ENCODE measurements around the gene HSPA9. TPM values are rescaled to one million over a fixed set of nuclear protein-coding genes. Genes with fewer than 3 reads are reported as not detected.

Gene HSPA9
- total and polyA plus RNA-seq, 8 donors = 33.9 to 177 (median 82.7) TPM

- WGBS, 2 donors = 81 to 83% methylated on average over 7 of the region's 7 CpGs
- no peak overlapping the region for H3K4me3 ChIP-seq
- DNase-seq (no peak), ATAC-seq (no peak), FAIRE-seq (no peak)
- H3K9me3 ChIP-seq = no peaks in the 10 kb centered on the region
- no peaks in the 10 kb centered on the region for H3K4me1 ChIP-seq
- H3K27me3 ChIP-seq = no peaks in the 10 kb centered on the region
- TF ChIP-seq CTCF (IDR thresholded peaks at IDR 0.05) = no peak
- H3K36me3 ChIP-seq = peaks cover 10 to 82% (median 39%) of the 10 kb centered on the region in 3 donors
- intact Hi-C loops (cut with DNase I) = no loop called here
- no peak overlapping the region for H3K27ac ChIP-seq
Measured at GRCh38 chr5:138565100-138565821, 9.9 kb downstream of the HSPA9 start.

GRCh38 chr5:138564242-138564641 lies 11.0 kb downstream of the HSPA9 start:
- no peak for DNase-seq
- no peaks in the 10 kb centered on the region for H3K27me3 ChIP-seq
- no peak overlapping the region for H3K4me3 ChIP-seq
- H3K4me1 ChIP-seq = no peaks in the 10 kb centered on the region
- intact Hi-C loops (cut with DNase I) = no loop called here
- no peak overlapping the region for H3K27ac ChIP-seq
- no peaks in the 10 kb centered on the region for H3K9me3 ChIP-seq
- FAIRE-seq = no peak
- peaks cover 10 to 84% (median 34%) of the 10 kb centered on the region in 3 donors for H3K36me3 ChIP-seq
- no peak for ATAC-seq
- 73 to 75% methylated on average over 9 of the region's 9 CpGs for WGBS, 2 donors
- TF ChIP-seq CTCF (IDR thresholded peaks at IDR 0.05) = no peak

- FAIRE-seq = no peak
- ATAC-seq = no peak
- 65 to 78% methylated on average over 3 of the region's 3 CpGs for WGBS, 2 donors
- intact Hi-C loops (cut with DNase I) = no loop called here
- TF ChIP-seq CTCF (IDR thresholded peaks at IDR 0.05) = no peak
- no peak overlapping the region for H3K4me3 ChIP-seq
- peaks cover 5 to 83% (median 27%) of the 10 kb centered on the region in 3 donors for H3K36me3 ChIP-seq
- no peaks in the 10 kb centered on the region for H3K27me3 ChIP-seq
- H3K4me1 ChIP-seq = no peaks in the 10 kb centered on the region
- H3K9me3 ChIP-seq = no peaks in the 10 kb centered on the region
- no peak for DNase-seq
- no peak overlapping the region for H3K27ac ChIP-seq
Measured at GRCh38 chr5:138563340-138564118, 11.7 kb downstream of the HSPA9 start.

- Histone ChIP-seq H3K36me3 (peaks cover 4 to 83% (median 29%) of the 10 kb centered on the region in 3 donors), H3K4me1 (no peaks in the 10 kb centered on the region), H3K9me3 (no peaks in the 10 kb centered on the region), H3K4me3 (no peak overlapping the region), H3K27ac (no peak overlapping the region), H3K27me3 (no peaks in the 10 kb centered on the region)
- WGBS, 2 donors = 92 to 93% methylated on average over 6 of the region's 6 CpGs
- TF ChIP-seq CTCF (IDR thresholded peaks at IDR 0.05) = no peak
- no peak for FAIRE-seq
- ATAC-seq = no peak
- no peak for DNase-seq
- intact Hi-C loops (cut with DNase I) = no loop called here
Measured at GRCh38 chr5:138560971-138561370, 14.2 kb downstream of the HSPA9 start.

All from pancreas (tissue), 10 donors.